ENCODE results near the gene CALHM3.

GRCh38 chr10:103519798-103520197, 40.8 kb upstream of the CALHM3 start:
- TF ChIP-seq, protein P1, sequence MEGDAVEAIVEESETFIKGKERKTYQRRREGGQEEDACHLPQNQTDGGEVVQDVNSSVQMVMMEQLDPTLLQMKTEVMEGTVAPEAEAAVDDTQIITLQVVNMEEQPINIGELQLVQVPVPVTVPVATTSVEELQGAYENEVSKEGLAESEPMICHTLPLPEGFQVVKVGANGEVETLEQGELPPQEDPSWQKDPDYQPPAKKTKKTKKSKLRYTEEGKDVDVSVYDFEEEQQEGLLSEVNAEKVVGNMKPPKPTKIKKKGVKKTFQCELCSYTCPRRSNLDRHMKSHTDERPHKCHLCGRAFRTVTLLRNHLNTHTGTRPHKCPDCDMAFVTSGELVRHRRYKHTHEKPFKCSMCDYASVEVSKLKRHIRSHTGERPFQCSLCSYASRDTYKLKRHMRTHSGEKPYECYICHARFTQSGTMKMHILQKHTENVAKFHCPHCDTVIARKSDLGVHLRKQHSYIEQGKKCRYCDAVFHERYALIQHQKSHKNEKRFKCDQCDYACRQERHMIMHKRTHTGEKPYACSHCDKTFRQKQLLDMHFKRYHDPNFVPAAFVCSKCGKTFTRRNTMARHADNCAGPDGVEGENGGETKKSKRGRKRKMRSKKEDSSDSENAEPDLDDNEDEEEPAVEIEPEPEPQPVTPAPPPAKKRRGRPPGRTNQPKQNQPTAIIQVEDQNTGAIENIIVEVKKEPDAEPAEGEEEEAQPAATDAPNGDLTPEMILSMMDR (CRISPR knock-in tag; IDR thresholded peaks at IDR 0.05): no peak
- TF ChIP-seq NFIC (IDR thresholded peaks at IDR 0.05; ENCODE audit: low read length): no peak
- TF ChIP-seq, protein P2, sequence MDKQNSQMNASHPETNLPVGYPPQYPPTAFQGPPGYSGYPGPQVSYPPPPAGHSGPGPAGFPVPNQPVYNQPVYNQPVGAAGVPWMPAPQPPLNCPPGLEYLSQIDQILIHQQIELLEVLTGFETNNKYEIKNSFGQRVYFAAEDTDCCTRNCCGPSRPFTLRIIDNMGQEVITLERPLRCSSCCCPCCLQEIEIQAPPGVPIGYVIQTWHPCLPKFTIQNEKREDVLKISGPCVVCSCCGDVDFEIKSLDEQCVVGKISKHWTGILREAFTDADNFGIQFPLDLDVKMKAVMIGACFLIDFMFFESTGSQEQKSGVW (CRISPR knock-in tag; IDR thresholded peaks at IDR 0.05; ENCODE audit: borderline replicate concordance): no peak
- no peak for TF ChIP-seq TCF7L2 (IDR thresholded peaks at IDR 0.05; ENCODE audit: low read depth, low read length)
